ENCODE measurements around the gene RTN4IP1.

Gene RTN4IP1, protein sequence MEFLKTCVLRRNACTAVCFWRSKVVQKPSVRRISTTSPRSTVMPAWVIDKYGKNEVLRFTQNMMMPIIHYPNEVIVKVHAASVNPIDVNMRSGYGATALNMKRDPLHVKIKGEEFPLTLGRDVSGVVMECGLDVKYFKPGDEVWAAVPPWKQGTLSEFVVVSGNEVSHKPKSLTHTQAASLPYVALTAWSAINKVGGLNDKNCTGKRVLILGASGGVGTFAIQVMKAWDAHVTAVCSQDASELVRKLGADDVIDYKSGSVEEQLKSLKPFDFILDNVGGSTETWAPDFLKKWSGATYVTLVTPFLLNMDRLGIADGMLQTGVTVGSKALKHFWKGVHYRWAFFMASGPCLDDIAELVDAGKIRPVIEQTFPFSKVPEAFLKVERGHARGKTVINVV

GRCh38 chr6:106629103-106629858 lies at the start of gene RTN4IP1, which contains the start of gene QRSL1:
TSS of gene RTN4IP1 (minus strand) at chr6:106629498. CDS start at chr6:106629021, 477 bp downstream.
TSS of gene QRSL1 (plus strand) at chr6:106629578. CDS start at chr6:106629682, 104 bp downstream.
- DNase-seq (ENCODE audit: low read depth): peak; percentile 77

- no peak for DNase-seq (ENCODE audit: low read depth)
Observed at GRCh38 chr6:106677282-106677681, 48.0 kb upstream of the RTN4IP1 start.

- DNase-seq (ENCODE audit: low read depth): no peak
Observed at GRCh38 chr6:106674541-106675229, 45.4 kb upstream of the RTN4IP1 start.

- no peak for DNase-seq (ENCODE audit: low read depth)
Observed at GRCh38 chr6:106671651-106672050, 42.4 kb upstream of the RTN4IP1 start.

DNA sequence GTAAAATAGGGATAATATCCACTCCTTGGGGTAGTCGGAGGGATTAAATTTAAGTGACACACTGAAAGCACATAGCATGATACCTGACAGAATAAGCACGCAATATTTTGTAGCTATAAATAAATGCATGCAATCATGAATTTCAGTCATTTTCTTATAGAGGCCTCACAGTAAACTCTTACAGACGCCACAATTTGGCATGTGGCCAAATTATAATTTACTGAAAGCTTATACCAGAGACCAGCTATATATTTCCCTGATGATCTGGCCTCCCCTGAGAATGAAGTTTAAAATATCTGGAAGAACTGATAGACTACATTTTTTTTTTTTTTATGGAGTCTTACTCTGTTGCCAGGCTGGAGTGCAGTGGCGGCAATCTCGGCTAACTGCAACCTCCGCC lies 40.9 kb upstream of the RTN4IP1 start:
- DNase-seq (ENCODE audit: low read depth): no peak

DNA sequence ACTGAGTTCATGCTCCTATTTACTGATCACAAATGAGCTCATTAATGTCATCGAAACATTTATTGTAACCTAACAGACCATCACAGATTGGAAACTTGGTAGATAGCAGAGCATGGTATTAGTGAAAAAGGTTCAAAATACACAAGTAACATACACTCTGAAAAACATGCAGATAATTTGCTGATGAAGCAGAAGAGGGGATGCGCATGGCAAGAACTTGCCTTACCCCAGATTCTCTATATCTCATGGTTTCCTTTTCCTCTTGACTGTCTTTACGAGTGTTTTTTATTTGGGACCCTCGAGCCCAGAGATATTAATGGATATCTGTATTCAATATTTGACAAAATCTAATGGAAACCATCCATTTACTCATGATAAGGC lies 37.7 kb upstream of the RTN4IP1 start:
- no peak for DNase-seq (ENCODE audit: low read depth)

DNA sequence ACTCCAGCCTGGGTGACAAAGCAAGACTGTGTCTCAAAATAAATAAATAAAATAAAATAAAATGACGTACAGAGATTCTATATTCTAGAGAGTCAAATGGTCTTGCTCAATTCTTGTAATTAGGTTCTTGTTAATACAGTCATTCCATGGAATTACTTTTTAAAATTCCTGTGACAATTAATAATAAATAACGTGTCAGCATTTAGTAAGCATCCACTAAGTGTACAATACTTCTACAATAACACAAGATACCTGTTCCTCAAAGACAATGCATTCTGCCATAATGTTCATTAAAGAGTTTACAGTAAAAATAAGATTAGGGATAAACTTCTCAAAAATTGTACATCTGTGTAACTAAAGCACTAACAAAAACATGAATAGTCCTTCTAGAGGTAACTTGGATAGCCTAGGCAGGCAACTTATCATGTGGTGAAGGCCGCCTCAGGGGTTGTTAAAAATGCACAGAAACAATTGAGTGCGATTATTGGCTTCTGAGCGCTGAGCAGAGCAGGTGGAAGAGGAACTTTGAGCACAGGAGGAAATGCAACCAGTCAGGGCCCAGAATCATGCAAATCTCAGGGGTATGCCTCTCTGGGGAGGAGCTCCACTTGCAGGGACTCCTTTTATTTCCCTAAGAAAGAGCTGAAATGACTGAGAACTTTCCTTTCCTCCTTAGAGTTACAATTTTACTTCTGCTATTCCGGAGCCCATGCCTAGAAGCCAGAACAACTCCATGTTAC lies 37.2 kb upstream of the RTN4IP1 start:
- no peak for DNase-seq (ENCODE audit: low read depth)

DNA sequence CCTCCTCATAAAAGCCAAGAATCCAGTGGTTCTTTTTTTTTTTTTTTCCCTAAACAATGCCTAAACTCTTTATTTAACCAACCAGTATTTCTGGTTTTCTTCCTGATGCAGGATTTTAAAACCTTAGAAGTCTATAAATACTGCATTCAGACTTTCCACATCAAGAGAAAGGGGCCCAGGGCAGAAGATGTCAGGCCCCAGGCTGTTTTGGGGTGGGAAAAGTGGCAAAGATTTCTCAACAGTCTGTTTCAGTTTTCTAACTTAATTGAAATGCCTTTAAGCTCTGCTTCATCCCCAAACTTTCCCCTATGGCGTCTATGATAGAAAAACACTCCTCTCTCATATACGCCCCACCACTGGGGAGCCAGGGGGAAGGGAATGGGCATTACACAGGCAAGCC lies 33.2 kb upstream of the RTN4IP1 start:
- no peak for DNase-seq (ENCODE audit: low read depth)

GRCh38 chr6:106659859-106660258 lies 30.6 kb upstream of the RTN4IP1 start:
- no peak for DNase-seq (ENCODE audit: low read depth)

DNA sequence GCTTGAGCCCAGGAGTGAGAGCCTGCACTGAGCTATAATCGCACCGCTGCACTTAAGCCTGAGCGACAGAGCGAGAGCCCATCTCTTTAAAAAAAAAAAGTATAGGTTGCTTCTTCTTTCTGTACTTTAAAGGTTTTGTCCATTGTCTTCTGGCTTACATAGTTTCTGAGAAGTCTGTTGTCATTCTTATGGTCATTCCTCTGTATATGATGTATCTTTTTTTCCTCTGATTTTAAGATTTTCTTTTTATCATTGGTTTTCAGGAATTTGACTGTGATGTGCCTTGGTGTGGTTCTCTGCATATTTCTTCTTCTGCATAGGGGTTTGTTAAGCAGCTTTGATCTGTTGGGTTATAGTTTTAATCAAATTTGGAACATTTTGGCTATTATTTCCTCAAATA lies 29.2 kb upstream of the RTN4IP1 start:
- no peak for DNase-seq (ENCODE audit: low read depth)

DNA sequence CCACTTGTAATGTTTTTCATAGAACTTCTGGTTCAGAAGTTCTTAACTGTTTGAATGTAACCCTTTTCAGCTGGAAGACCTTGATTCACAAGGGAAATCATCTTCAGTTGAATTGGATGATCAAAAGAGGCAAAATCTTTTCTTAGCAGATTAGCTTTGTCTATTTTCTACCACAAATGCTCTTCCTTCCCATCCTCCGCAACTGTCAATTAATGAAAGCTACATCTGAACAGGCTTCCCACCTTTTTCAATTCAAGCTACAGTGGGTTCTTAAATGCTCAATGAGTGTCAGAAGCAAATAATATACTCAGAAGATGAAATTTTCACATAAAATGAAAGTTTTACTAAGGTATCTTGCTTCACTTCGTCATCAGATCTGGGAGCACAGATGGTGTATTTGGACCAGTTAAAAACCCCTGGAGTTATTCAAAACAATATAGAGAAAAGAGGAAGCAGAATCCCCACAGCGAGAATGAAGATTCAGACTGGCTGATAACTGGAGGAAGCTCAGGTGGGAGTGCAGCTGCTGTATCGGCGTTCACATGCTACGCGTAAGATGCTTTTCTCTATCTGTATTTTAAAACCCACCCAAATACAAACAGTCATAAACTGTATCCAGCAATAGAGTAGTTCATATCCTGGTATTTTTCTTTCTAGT lies 19.5 kb upstream of the RTN4IP1 start:
- no peak for DNase-seq (ENCODE audit: low read depth)

DNA sequence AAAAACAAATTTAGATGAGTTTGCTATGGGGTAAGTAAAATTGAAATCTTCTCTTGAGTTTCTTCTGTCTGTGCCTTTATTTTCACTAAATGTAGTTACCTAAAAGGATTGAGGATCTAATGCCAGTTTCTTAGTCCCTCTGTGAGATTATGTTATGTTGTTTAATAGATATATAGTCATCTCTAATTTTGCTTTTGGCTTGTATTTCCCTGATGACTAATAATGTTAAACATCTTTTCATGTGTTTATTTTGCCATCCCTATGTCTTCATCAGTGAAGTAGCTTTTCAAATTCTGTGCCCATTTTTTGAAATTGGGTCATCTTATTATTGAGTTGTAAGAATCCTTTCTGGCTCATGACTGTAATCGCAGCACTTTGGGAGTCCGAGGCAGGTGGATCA lies 13.8 kb upstream of the RTN4IP1 start:
- DNase-seq (ENCODE audit: low read depth): no peak

GRCh38 chr6:106642476-106642875 lies 13.2 kb upstream of the RTN4IP1 start:
- DNase-seq (ENCODE audit: low read depth): no peak

DNA sequence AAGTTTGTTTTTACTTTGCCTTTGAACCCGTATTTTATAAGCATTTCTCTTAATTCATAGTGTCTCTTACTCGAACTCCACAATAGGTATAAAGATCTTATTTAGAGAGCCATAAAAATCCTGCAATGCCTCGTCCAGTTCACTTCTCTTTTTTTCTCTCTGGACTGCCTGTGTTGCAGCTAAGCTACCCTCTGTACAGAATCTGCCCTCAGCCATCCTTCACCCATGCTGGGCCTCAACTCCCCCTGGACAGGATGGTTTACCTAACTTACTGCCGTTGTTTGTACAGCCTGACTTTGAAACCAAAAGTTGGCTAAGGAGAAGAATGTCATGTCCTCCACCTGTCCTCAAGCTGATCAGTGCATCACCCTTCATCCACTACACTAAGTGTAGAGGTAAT lies 10.5 kb upstream of the RTN4IP1 start:
- DNase-seq (ENCODE audit: low read depth): no peak

DNA sequence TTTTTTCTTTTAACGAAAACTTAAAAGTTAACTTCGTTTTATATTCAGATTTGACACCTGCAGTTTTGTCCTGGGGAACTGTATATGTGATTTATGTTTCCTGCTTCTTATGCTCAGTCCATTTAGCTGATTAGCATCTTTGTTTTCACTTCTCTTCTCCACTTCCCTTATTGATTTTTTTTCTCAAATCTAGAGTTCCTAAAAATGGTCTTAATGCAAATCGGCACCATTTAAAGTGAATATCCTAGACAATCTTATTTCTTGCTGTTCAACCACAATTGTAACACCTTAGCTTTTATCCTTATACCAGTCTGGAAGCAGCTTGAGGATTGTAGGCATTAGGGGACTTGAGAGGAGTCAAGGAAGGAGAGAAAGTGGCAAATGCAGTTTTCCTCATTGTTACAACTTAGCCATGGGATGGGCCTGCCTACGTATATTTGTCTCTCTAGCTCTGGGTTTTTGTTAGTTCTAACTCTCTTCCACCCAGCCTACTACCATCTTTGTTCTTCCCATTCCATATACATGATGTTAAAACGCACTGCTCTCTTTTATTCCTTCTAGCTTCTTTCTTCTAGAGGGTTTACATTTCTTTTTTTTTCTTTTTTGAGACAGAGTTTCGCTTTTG lies 8.5 kb upstream of the RTN4IP1 start:
- no peak for DNase-seq (ENCODE audit: low read depth)

GRCh38 chr6:106637051-106637716 lies 7.9 kb upstream of the RTN4IP1 start:
- no peak for DNase-seq (ENCODE audit: low read depth)

- DNase-seq (ENCODE audit: low read depth): no peak
Observed at GRCh38 chr6:106634565-106634964, 5.3 kb upstream of the RTN4IP1 start.

- DNase-seq (ENCODE audit: low read depth): no peak
Observed at GRCh38 chr6:106631346-106631745, 2.0 kb upstream of the RTN4IP1 start.

GRCh38 chr6:106630366-106630765 lies 1.1 kb upstream of the RTN4IP1 start:
- DNase-seq (ENCODE audit: low read depth): no peak

- DNase-seq (ENCODE audit: low read depth): no peak
Observed at GRCh38 chr6:106629859-106630163, 513 bp upstream of the RTN4IP1 start.

DNA sequence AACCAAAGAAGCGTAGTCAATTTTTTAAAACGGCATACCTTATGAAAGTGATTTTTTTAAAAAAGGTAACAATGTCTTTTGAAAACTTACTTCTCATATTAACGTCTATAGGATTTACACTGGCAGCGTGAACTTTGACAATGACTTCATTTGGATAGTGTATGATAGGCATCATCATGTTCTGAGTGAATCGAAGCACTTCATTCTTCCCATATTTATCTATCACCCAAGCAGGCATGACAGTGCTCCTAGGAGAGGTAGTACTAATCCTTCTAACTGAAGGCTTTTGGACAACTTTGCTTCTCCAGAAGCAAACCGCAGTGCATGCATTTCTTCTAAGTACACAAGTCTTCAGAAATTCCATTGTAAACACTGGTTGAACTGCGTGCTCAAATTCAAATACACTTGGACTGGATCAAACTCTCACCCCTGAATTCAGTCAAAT lies 618 bp downstream of the RTN4IP1 start:
- no peak for DNase-seq (ENCODE audit: low read depth)

Data from fibroblast of the conjunctiva (primary cell).